Progenitor cell of endocrine pancreas (in vitro differentiated cells): ENCODE data around the gene CHRM2. TPM values are rescaled to one million over a fixed set of nuclear protein-coding genes. Genes with fewer than 3 reads are reported as not detected.
"Not testable (repeated sequence)": the region's sequence is repeated elsewhere in the genome, so short reads cannot be mapped to it uniquely, and the experiment has no call there.

Experiments
- DNase-seq: peaks from one replicate; pipeline ENCODE4 v3.0.0; 2021; ENCODE audit warnings: low spot score; ENCODE audit not compliant: unreplicated experiment
- H3K27ac Mint-ChIP-seq: 2 replicates; pipeline ENCODE4 v1.8.0; 2021; ENCODE audit warnings: mild to moderate bottlenecking, moderate library complexity, mixed read lengths
- H3K27me3 Mint-ChIP-seq: 2 replicates; pipeline ENCODE4 v1.8.0; 2021; ENCODE audit warnings: mixed read lengths
- H3K36me3 Mint-ChIP-seq: 2 replicates; pipeline ENCODE4 v1.8.0; 2022; ENCODE audit warnings: mixed read lengths; ENCODE audit not compliant: insufficient read depth
- H3K4me1 Mint-ChIP-seq: 2 replicates; pipeline ENCODE4 v1.8.0; 2021; ENCODE audit warnings: low read depth, mixed read lengths
- H3K4me3 Mint-ChIP-seq: 2 replicates; pipeline ENCODE4 v1.8.0; 2021; ENCODE audit warnings: low read depth, mild to moderate bottlenecking, moderate library complexity, mixed read lengths
- H3K9me3 Mint-ChIP-seq: 2 replicates; pipeline ENCODE4 v1.8.0; 2021; ENCODE audit warnings: low read depth, mixed read lengths
- long read RNA-seq: library from polyadenylated mRNA; unstranded; transcript quantifications from one replicate; pipeline ENCODE4 v2.0.0, GENCODE V29; 2020
- total RNA-seq: library from RNA; stranded (reverse); gene quantifications from 2 replicates; pipeline ENCODE4 v1.2.1, GENCODE V29; 2021
- TF ChIP-seq, protein P1 (sequence below): fragments of 200-600 bp; sonication (generic); IDR thresholded peaks from one replicate; pipeline ENCODE4 v1.5.0; 2021; ENCODE audit warnings: antibody characterized with exemption, mild to moderate bottlenecking; ENCODE audit not compliant: unreplicated experiment

The CHRM2 gene
- not detected in 2 replicates for total RNA-seq
- long read RNA-seq: 0 reads

DNA sequence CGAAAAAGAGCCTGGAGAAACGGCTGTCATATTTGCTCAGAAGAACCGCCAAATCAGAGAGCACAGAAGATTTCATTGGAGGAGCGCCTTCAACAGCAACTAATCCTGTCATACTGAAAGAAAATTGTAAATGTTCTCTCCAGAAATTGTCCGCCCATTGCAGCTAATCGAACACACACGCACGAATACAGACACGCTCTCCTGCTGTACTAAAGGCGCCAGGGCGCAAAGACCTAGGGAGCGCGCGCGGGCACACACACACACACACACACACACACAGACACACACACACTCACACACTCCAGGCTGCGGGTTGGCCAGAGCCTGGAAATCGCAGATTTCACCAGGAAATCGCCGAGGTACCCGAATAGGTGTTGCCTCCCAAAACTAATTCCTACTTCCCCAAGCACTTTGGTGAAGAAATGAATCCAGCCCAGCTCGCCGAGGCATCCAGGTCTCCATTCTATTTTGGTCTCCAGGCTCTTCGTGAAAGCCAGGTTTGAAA, at the start of gene CHRM2:
CHRM2 (plus strand) TSS at position 157 of the 505 bp plus-strand sequence. CDS start 146,214 bp downstream, outside the sequence.
- Mint-ChIP-seq H3K4me1 (peaks cover 18% of the 10 kb centered on the region), H3K36me3 (no peaks in the 10 kb centered on the region), H3K4me3 (peak within 1 kb of the TSS; percentile 49), H3K27me3 (peaks cover 85% of the 10 kb centered on the region), H3K9me3 (no peaks in the 10 kb centered on the region), H3K27ac (no peak within 1 kb of the TSS)
- TF ChIP-seq, protein P1, sequence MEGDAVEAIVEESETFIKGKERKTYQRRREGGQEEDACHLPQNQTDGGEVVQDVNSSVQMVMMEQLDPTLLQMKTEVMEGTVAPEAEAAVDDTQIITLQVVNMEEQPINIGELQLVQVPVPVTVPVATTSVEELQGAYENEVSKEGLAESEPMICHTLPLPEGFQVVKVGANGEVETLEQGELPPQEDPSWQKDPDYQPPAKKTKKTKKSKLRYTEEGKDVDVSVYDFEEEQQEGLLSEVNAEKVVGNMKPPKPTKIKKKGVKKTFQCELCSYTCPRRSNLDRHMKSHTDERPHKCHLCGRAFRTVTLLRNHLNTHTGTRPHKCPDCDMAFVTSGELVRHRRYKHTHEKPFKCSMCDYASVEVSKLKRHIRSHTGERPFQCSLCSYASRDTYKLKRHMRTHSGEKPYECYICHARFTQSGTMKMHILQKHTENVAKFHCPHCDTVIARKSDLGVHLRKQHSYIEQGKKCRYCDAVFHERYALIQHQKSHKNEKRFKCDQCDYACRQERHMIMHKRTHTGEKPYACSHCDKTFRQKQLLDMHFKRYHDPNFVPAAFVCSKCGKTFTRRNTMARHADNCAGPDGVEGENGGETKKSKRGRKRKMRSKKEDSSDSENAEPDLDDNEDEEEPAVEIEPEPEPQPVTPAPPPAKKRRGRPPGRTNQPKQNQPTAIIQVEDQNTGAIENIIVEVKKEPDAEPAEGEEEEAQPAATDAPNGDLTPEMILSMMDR: no peak
- no peak for DNase-seq

DNA sequence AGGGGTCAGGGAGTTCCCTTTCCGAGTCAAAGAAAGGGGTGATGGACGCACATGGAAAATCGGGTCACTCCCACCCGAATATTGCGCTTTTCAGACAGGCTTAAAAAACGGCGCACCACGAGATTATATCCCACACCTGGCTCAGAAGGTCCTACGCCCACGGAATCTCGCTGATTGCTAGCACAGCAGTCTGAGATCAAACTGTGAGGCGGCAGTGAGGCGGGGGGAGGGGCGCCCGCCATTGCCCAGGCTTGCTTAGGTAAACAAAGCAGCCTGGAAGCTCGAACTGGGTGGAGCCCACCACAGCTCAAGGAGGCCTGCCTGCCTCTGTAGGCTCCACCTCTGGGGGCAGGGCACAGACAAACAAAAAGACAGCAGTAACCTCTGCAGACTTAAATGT, 37.1 kb upstream of the CHRM2 start:
- Mint-ChIP-seq H3K4me3 (peak overlapping the region; percentile 73), H3K27ac (peak overlapping the region; percentile 87)
- H3K36me3 Mint-ChIP-seq, H3K27me3 Mint-ChIP-seq, H3K9me3 Mint-ChIP-seq, H3K4me1 Mint-ChIP-seq: not testable (repeated sequence)
- peak; percentile 14 for DNase-seq

DNA sequence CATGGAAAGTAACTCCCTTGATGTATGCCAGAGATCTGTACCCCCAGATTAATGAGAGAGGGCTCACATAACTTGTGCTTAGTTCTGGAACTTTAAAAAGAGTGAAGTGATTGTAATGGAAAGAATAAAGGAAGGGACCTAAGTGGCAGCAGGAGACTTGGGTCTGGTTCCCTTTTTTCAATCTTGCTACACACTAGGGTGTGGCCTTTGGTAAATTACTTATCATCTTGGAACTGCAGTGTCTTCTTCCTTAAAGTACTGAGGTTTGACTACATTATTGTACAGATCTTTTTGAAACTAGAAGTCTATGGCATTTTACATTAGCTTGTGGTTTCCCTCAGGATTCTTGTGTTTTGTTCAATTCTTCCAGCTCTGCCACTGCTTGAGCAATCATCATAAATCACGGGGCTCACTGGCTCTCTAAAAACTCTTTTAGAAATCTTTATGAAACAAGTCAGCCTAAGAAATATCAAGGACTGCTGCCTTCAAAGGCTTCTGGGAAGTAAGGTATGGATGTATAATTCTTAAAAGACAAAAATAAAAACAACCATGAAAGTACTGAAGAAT, 22.5 kb upstream of the CHRM2 start:
- Mint-ChIP-seq H3K36me3 (no peaks in the 10 kb centered on the region), H3K9me3 (peaks cover 8% of the 10 kb centered on the region), H3K4me3 (no peak overlapping the region), H3K27ac (no peak overlapping the region), H3K4me1 (no peaks in the 10 kb centered on the region), H3K27me3 (peaks cover 7% of the 10 kb centered on the region)
- TF ChIP-seq, protein P1: no peak
- DNase-seq: no peak

DNA sequence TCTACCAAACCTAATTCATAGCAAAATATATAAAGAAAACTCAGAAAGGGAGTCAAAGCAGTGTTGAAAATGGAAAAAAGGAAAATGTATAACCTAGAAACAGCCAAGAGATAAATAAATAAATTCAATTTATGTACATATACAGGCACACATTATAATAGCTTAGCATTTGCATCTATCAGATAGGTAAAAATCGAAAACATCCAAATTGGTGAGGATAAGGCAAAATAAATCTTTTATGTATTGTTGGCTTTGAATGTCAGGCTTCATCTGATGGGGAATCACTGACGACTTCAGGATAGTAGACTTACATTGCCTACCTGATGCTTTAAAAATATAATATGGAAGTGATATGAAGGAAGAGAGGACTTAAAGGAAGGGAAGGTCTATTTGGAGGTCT, 20.6 kb upstream of the CHRM2 start:
- H3K4me1 Mint-ChIP-seq: no peaks in the 10 kb centered on the region
- H3K4me3 Mint-ChIP-seq: no peak overlapping the region
- H3K36me3 Mint-ChIP-seq: no peaks in the 10 kb centered on the region
- no peak for DNase-seq
- no peaks in the 10 kb centered on the region for H3K9me3 Mint-ChIP-seq
- peaks cover 7% of the 10 kb centered on the region for H3K27me3 Mint-ChIP-seq
- TF ChIP-seq, protein P1: no peak
- H3K27ac Mint-ChIP-seq: no peak overlapping the region

DNA sequence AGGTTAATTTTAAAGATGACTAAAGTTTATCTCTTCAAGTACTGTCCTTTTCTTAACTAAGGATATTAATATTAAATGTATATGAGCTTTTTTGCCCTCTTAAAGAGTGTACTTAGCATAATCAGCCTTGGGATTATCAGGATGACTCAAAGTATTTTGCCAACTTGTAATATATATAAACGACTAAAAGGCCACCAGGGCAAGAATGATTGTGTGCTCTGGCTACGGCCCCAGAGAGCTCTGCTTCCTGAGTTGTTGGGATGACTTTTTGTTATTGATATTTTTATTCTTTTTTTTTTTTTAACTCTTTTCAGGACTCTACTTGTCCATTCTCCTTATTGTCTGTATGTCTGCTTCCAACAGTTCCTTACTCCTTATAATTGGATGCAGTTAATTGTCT, 14.8 kb upstream of the CHRM2 start:
- TF ChIP-seq, protein P1: no peak
- H3K9me3 Mint-ChIP-seq: no peaks in the 10 kb centered on the region
- H3K4me3 Mint-ChIP-seq: no peak overlapping the region
- H3K27me3 Mint-ChIP-seq: peaks cover 6% of the 10 kb centered on the region
- no peak for DNase-seq
- H3K4me1 Mint-ChIP-seq: no peaks in the 10 kb centered on the region
- no peak overlapping the region for H3K27ac Mint-ChIP-seq
- H3K36me3 Mint-ChIP-seq: no peaks in the 10 kb centered on the region

DNA sequence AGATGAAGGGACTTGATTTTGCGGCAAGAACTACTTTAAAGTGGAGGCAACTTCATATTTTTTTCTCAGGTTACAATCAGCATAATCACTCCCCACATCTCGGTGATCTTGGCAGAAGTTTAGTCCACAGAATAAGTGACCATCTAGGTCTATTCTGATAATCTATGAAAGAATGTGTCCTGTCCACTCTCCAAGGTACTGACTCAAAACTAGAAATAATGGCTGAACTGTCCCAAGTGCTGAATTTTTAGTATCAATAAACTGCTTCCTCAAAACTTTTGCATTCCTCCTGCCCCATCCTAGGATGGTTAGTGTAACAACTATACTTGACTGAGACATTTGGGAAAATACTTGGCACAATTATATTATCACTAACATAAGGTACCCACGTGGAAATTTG, 10.9 kb upstream of the CHRM2 start:
- TF ChIP-seq, protein P1: no peak
- Mint-ChIP-seq H3K36me3 (no peaks in the 10 kb centered on the region), H3K4me1 (no peaks in the 10 kb centered on the region), H3K27ac (no peak overlapping the region), H3K9me3 (no peaks in the 10 kb centered on the region), H3K27me3 (peaks cover 23% of the 10 kb centered on the region), H3K4me3 (no peak overlapping the region)
- DNase-seq: no peak
